ENCODE data around the gene NDUFB10.

The NDUFB10 gene

GRCh38 chr16:2003827-2004641 is 44.7 kb downstream of the NDUFB10 start:
- peak; percentile 82 for DNase-seq

DNA sequence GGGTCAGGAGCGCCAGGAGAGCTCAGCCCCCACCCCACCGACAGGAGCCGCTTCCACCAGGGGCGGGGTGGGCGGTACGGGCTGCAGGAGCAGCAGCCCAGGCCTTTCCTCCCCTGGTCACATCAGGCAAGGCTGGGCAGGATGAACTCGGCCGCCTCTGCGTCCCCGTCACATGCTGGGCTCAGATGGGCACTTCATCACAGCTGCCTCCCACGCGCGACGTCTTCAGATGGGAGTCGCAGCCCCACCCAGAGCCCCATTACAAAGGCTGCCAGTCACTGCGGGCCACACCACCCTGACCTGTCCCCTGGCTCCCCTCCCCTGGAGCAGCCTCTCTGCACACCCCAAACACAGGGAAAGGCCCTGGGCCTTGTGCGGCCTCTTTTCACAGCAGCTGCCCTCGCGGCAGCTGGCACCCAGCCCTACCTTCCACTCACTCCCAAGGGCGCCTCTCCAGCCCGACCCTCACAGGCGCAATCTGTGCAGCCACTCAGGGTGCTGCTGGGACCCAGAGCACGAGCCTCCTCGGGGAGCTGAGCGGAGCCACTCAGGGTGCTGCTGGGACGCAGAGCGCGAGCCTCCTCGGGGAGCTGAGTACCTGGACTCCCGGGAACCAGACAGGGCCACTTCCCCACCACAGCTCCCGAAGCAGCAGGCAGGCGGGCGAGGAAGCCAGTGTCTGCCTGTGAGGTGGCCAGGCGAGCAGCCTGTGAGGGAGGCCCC is 45.6 kb downstream of the NDUFB10 start:
- DNase-seq: no peak

- DNase-seq: no peak
These were observed 46.3 kb downstream of the NDUFB10 start for GRCh38 chr16:2005646-2006045.

DNA sequence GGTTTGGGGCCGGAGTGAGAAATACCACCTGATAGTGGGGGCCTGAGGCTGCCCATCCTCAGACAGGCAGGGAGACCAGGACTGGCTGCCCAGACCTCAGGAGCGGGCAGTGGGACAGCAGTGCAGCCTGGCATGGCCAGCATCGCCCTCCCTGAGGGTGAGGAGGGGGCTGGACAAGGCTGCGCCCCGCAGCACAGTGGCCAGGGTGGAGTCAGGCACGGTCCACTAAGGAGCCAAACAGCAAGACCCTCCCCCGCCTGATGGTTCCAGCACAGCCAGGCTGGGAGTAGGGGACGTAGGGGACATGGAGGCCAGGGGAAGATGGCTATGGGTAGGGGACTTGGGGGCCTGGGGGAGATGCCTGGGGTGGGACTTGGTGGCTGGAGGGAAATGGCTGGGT is 47.0 kb downstream of the NDUFB10 start:
- no peak for DNase-seq

DNA sequence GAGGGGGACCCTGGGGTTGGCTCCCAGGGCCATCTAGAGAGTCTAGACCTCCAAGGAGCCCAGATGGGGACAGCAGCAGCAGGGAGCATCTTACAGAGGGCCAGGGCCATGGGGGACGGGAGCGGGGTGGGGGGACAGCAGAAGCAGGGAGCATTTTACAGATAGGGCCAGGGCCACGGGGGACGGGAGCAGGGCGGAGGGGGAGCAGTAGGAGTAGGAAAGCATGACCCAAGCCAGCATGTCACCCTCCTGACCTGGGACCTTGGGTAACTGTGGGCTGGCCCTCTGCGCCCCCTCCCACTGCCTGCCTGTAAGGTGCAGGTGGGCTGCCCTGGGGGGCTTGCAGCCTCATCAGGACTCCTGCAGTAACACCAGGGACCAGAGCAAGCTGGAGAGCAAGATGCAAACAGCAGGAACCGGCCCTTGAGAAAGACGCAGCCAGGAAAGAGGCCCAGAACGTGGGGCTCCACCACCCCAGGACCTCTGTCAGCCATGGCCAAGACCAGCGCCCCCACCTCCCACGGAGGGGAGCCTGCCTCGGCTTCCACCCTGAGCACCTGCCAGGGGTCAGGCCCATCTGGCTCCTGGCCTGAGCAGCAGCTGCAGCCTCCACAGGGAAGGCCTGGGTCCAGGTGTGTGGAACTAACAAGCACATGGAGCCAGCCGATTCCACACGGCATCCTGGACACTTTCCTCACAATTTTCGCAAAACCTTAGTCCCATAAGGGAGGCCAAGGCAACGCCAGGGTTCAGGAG is 47.9 kb downstream of the NDUFB10 start:
- DNase-seq: no peak

- DNase-seq: no peak
These were observed 48.7 kb downstream of the NDUFB10 start for GRCh38 chr16:2008009-2008526.

DNA sequence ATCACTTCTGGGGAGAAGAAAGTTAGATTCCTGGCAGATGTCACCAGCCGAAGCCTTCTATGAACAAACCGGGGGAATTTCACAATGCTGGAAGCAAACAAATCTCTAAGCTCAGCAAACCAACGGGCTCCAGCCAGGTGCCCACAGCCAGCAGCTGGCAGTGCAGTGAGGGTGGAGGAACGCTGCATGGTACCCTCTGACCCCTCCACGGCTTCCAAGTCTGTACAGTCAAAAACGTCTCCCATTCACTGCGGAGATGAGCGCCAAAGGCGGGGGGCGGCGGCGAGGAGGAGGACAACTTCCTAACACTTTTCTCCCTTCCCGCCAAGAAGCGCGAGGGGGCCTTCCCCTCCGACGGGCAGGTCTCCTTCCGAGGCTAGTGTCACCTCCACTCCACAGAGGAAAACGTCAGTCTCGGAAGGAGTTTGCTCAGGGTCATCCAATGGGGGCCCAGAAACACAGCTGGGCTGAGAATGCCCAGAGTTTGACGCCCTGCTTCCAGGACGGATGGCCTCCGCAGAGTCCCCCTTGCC is 49.4 kb downstream of the NDUFB10 start:
- peak; percentile 19 for DNase-seq

- no peak for DNase-seq
These were observed 49.9 kb downstream of the NDUFB10 start for GRCh38 chr16:2009164-2009711.

GRCh38 chr16:2009791-2010510 is 50.6 kb downstream of the NDUFB10 start, which contains the start of gene ZNF598:
ZNF598 (minus strand) TSS chr16:2009821.
- DNase-seq: peak; percentile 74
